Activated B cell treated with CpG ODN at 0.5 μM for 24 hours (primary cell): ENCODE measurements around the gene SMCHD1. TPM values are rescaled to one million over a fixed set of nuclear protein-coding genes. Genes with fewer than 3 reads are reported as not detected.

ENCODE experiments used
- ATAC-seq: fragments of 200-7000 bp; cut with Tn5 transposase; one replicate; pipeline ENCODE4 v1.10.0; 2021; ENCODE audit warnings: low read depth, mild to moderate bottlenecking, moderate library complexity
- CTCF ChIA-PET: fragments of 350-600 bp; sonication (Branson Sonifier 250); formaldehyde crosslinking; loops from one replicate; lab custom pipeline; 2021; ENCODE audit warnings: antibody characterized with exemption; lab: Charles Lee
- POLR2A ChIA-PET: fragments of 350-600 bp; sonication (Branson Sonifier 250); formaldehyde crosslinking; loops from one replicate; lab custom pipeline; 2021; ENCODE audit warnings: antibody characterized with exemption; lab: Charles Lee
- DNase-seq: peaks from one replicate; pipeline ENCODE4 v3.0.0; 2022
- H3K27ac Mint-ChIP-seq: one replicate; pipeline ENCODE4 v1.8.0; 2020; ENCODE audit warnings: mixed read lengths
- H3K27me3 Mint-ChIP-seq: one replicate; pipeline ENCODE4 v1.8.0; 2021; ENCODE audit warnings: mixed read lengths
- H3K36me3 Mint-ChIP-seq: one replicate; pipeline ENCODE4 v1.8.0; 2021; ENCODE audit warnings: low read depth, mixed read lengths
- H3K4me1 Mint-ChIP-seq: one replicate; pipeline ENCODE4 v1.8.0; 2021; ENCODE audit warnings: mixed read lengths
- H3K4me3 Mint-ChIP-seq: one replicate; pipeline ENCODE4 v1.8.0; 2020; ENCODE audit warnings: mild to moderate bottlenecking, mixed read lengths
- H3K9me3 Mint-ChIP-seq: one replicate; pipeline ENCODE4 v1.8.0; 2020; ENCODE audit warnings: mixed read lengths
- CTCF ChIP-seq: fragments of 200-600 bp; IDR thresholded peaks from one replicate; pipeline ENCODE4 v1.8.0; 2022; ENCODE audit warnings: antibody characterized with exemption, mild to moderate bottlenecking
- intact Hi-C: fragments of 100-400 bp; cut with micrococcal nuclease; formaldehyde crosslinking; loops from one replicate; pipeline ENCODE4 v1.15.1; 2024
- total RNA-seq: library from RNA; stranded (reverse); gene quantifications from 2 replicates; pipeline ENCODE4 v1.2.3, GENCODE V29; 2022

SMCHD1 gene
- total RNA-seq, 1 donor from 2014 or later, result 144 TPM

GRCh38 chr18:2821695-2822094 is 166.2 kb downstream of the SMCHD1 start:
- no peak for TF ChIP-seq CTCF
- Mint-ChIP-seq H3K9me3 (peaks cover 3% of the 10 kb centered on the region), H3K4me1 (no peaks in the 10 kb centered on the region), H3K27ac (no peak overlapping the region), H3K4me3 (no peak overlapping the region), H3K27me3 (no peaks in the 10 kb centered on the region), H3K36me3 (no peaks in the 10 kb centered on the region)
- no peak for DNase-seq
- ATAC-seq, result no peak
- ChIA-PET POLR2A (no interaction called here), CTCF (no interaction called here)
- intact Hi-C loops, result no loop called here

- DNase-seq (no peak), ATAC-seq (no peak)
- Mint-ChIP-seq H3K36me3 (no peaks in the 10 kb centered on the region), H3K4me3 (no peak overlapping the region), H3K27me3 (no peaks in the 10 kb centered on the region), H3K27ac (no peak overlapping the region), H3K4me1 (no peaks in the 10 kb centered on the region), H3K9me3 (peaks cover 3% of the 10 kb centered on the region)
- CTCF ChIA-PET, result no interaction called here
- POLR2A ChIA-PET, result no interaction called here
- no peak for TF ChIP-seq CTCF
- intact Hi-C loops, result no loop called here
These were observed 166.8 kb downstream of the SMCHD1 start for GRCh38 chr18:2822213-2822921.

- DNase-seq (no peak), ATAC-seq (no peak)
- ChIA-PET CTCF (no interaction called here), POLR2A (no interaction called here)
- intact Hi-C loops, result no loop called here
- H3K27me3 Mint-ChIP-seq, result no peaks in the 10 kb centered on the region
- H3K4me3 Mint-ChIP-seq, result no peak overlapping the region
- peaks cover 2% of the 10 kb centered on the region for H3K9me3 Mint-ChIP-seq
- no peak for TF ChIP-seq CTCF
- no peak overlapping the region for H3K27ac Mint-ChIP-seq
- no peaks in the 10 kb centered on the region for H3K36me3 Mint-ChIP-seq
- H3K4me1 Mint-ChIP-seq, result no peaks in the 10 kb centered on the region
These were observed 167.7 kb downstream of the SMCHD1 start for GRCh38 chr18:2823202-2823601.

- Mint-ChIP-seq H3K4me3 (no peak overlapping the region), H3K27me3 (no peaks in the 10 kb centered on the region), H3K9me3 (no peaks in the 10 kb centered on the region), H3K4me1 (no peaks in the 10 kb centered on the region), H3K27ac (no peak overlapping the region), H3K36me3 (no peaks in the 10 kb centered on the region)
- TF ChIP-seq CTCF, result no peak
- ChIA-PET CTCF (no interaction called here), POLR2A (no interaction called here)
- DNase-seq (no peak), ATAC-seq (no peak)
- intact Hi-C loops, result no loop called here
These were observed 168.4 kb downstream of the SMCHD1 start for GRCh38 chr18:2823966-2824365.

- Mint-ChIP-seq H3K27me3 (no peaks in the 10 kb centered on the region), H3K36me3 (no peaks in the 10 kb centered on the region), H3K4me1 (no peaks in the 10 kb centered on the region), H3K4me3 (no peak overlapping the region), H3K9me3 (no peaks in the 10 kb centered on the region), H3K27ac (no peak overlapping the region)
- intact Hi-C loops, result no loop called here
- ChIA-PET POLR2A (no interaction called here), CTCF (no interaction called here)
- no peak for DNase-seq
- no peak for ATAC-seq
- TF ChIP-seq CTCF, result no peak
These were observed 169.3 kb downstream of the SMCHD1 start for GRCh38 chr18:2824865-2825264.
